Activated CD4-positive, alpha-beta T cell treated with anti-CD3 and anti-CD28 coated beads for 36 hours (primary cell): ENCODE measurements around the gene NCAPG2. TPM values are rescaled to one million over a fixed set of nuclear protein-coding genes. Genes with fewer than 3 reads are reported as not detected.
A peak's percentile ranks its signal among the peaks of the same experiment; 100 is the strongest.

Experiments used
- ATAC-seq: fragments of 200-7000 bp; cut with Tn5 transposase; one replicate; pipeline ENCODE4 v1.10.0; 2021; ENCODE audit warnings: mild to moderate bottlenecking, moderate library complexity
- CTCF ChIA-PET: fragments of 350-600 bp; sonication (Branson Sonifier 250); formaldehyde crosslinking; loops from one replicate; lab custom pipeline; 2021; ENCODE audit warnings: antibody characterized with exemption; lab: Charles Lee
- POLR2A ChIA-PET: fragments of 350-600 bp; sonication (Branson Sonifier 250); formaldehyde crosslinking; loops from one replicate; lab custom pipeline; 2021; ENCODE audit warnings: antibody characterized with exemption, inconsistent platforms; lab: Charles Lee
- DNase-seq: peaks from one replicate; pipeline ENCODE4 v3.0.0-alpha.2; 2020
- H3K27ac Mint-ChIP-seq: one replicate; pipeline ENCODE4 v1.8.0; 2021; ENCODE audit warnings: mixed read lengths
- H3K27me3 Mint-ChIP-seq: one replicate; pipeline ENCODE4 v1.8.0; 2021; ENCODE audit warnings: mixed read lengths
- H3K36me3 Mint-ChIP-seq: one replicate; pipeline ENCODE4 v1.8.0; 2021; ENCODE audit warnings: low read depth, mixed read lengths
- H3K4me1 Mint-ChIP-seq: one replicate; pipeline ENCODE4 v1.8.0; 2021; ENCODE audit warnings: mixed read lengths
- H3K4me3 Mint-ChIP-seq: one replicate; pipeline ENCODE4 v1.8.0; 2021; ENCODE audit warnings: mild to moderate bottlenecking, moderate library complexity, mixed read lengths
- H3K9me3 Mint-ChIP-seq: one replicate; pipeline ENCODE4 v1.8.0; 2021; ENCODE audit warnings: low read depth, mixed read lengths
- intact Hi-C, 2 experiments: fragments of 100-400 bp; cut with DNase I in 1 of 2; cut with micrococcal nuclease in 1 of 2; formaldehyde crosslinking; loops; one replicate each; pipeline versions ENCODE4 v1.14.2 to v1.15.1; 2022 to 2024; cut with DNase I, micrococcal nuclease
- total RNA-seq, 2 experiments: library from RNA; stranded (reverse); gene quantifications; one replicate each; pipeline ENCODE4 v1.2.3, GENCODE V29; 2021

The NCAPG2 gene
- total RNA-seq, 2 experiments from 2014 or later: 85.4 to 127 TPM

- ATAC-seq (no peak), DNase-seq (no peak)
- H3K9me3 Mint-ChIP-seq: no peaks in the 10 kb centered on the region
- intact Hi-C loops: no loop called here
- H3K36me3 Mint-ChIP-seq: peaks cover 38% of the 10 kb centered on the region
- CTCF ChIA-PET: interaction anchor here (0.6 to 1.7 kb wide), 5 partner anchors 12 to 547 kb away, joined by 3 to 7 read pairs (median 3); no protein-coding TSS in a partner anchor
- no peak overlapping the region for H3K27ac Mint-ChIP-seq
- peaks cover 11% of the 10 kb centered on the region for H3K4me1 Mint-ChIP-seq
- POLR2A ChIA-PET: no interaction called here
- no peaks in the 10 kb centered on the region for H3K27me3 Mint-ChIP-seq
- H3K4me3 Mint-ChIP-seq: no peak overlapping the region
These were observed 29.3 kb upstream of the NCAPG2 start for GRCh38 chr7:158733775-158734494.

- Mint-ChIP-seq H3K27ac (no peak overlapping the region), H3K9me3 (no peaks in the 10 kb centered on the region), H3K4me1 (peaks cover 11% of the 10 kb centered on the region), H3K4me3 (no peak overlapping the region), H3K27me3 (no peaks in the 10 kb centered on the region), H3K36me3 (peaks cover 33% of the 10 kb centered on the region)
- POLR2A ChIA-PET: no interaction called here
- ATAC-seq: no peak
- DNase-seq: no peak
- intact Hi-C loops: no loop called here
- CTCF ChIA-PET: interaction anchor here (0.6 to 1.7 kb wide), 5 partner anchors 11 to 547 kb away, joined by 3 to 7 read pairs (median 3); no protein-coding TSS in a partner anchor
These were observed 28.6 kb upstream of the NCAPG2 start for GRCh38 chr7:158733220-158733519.

- CTCF ChIA-PET: interaction anchor here (1.3 to 1.7 kb wide), 3 partner anchors 10 to 27 kb away, joined by 3 to 7 read pairs (median 3); no protein-coding TSS in a partner anchor
- Mint-ChIP-seq H3K9me3 (no peaks in the 10 kb centered on the region), H3K4me3 (no peak overlapping the region), H3K27me3 (no peaks in the 10 kb centered on the region), H3K36me3 (peaks cover 31% of the 10 kb centered on the region), H3K4me1 (peaks cover 13% of the 10 kb centered on the region), H3K27ac (no peak overlapping the region)
- DNase-seq (no peak), ATAC-seq (no peak)
- intact Hi-C loops: no loop called here
- POLR2A ChIA-PET: interaction anchor here (0.5 kb wide), 1 partner anchor 55 kb away, joined by 4 read pairs; no protein-coding TSS in a partner anchor
These were observed 28.1 kb upstream of the NCAPG2 start for GRCh38 chr7:158732494-158733219.

DNA sequence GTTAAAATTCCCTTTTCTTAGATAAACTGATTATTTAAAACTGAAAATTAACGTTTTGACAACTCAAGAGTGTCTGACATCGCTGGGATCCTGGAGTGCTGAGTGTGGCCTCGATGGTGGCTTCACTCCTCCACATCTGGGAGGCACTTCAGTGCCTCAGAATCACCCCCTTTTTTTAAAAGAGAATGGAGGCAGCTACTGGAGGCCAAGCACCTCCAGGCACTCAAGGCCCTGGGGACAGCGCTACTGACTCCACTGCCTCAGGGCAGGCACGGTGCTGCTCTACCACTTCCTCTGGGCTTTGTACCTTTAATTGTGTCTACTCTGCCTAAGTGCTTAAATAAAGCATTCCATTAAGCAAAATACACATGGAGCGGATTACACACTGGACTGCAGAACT is 27.2 kb upstream of the NCAPG2 start:
- ChIA-PET POLR2A (no interaction called here), CTCF (interaction anchor here (0.7 kb wide), 1 partner anchor 18 kb away, joined by 3 read pairs; no protein-coding TSS in a partner anchor)
- no peaks in the 10 kb centered on the region for H3K27me3 Mint-ChIP-seq
- H3K4me1 Mint-ChIP-seq: peaks cover 13% of the 10 kb centered on the region
- ATAC-seq (no peak), DNase-seq (no peak)
- intact Hi-C loops: no loop called here
- H3K36me3 Mint-ChIP-seq: peaks cover 26% of the 10 kb centered on the region
- peak overlapping the region; percentile 37 for H3K27ac Mint-ChIP-seq
- H3K9me3 Mint-ChIP-seq: no peaks in the 10 kb centered on the region
- H3K4me3 Mint-ChIP-seq: no peak overlapping the region

GRCh38 chr7:158730383-158731346 is 26.1 kb upstream of the NCAPG2 start:
- CTCF ChIA-PET: interaction anchor here (0.6 to 1.5 kb wide), 5 partner anchors 10 to 246 kb away, joined by 3 to 5 read pairs (median 3); partner anchors contain the start of gene NCAPG2
- POLR2A ChIA-PET: no interaction called here

DNA sequence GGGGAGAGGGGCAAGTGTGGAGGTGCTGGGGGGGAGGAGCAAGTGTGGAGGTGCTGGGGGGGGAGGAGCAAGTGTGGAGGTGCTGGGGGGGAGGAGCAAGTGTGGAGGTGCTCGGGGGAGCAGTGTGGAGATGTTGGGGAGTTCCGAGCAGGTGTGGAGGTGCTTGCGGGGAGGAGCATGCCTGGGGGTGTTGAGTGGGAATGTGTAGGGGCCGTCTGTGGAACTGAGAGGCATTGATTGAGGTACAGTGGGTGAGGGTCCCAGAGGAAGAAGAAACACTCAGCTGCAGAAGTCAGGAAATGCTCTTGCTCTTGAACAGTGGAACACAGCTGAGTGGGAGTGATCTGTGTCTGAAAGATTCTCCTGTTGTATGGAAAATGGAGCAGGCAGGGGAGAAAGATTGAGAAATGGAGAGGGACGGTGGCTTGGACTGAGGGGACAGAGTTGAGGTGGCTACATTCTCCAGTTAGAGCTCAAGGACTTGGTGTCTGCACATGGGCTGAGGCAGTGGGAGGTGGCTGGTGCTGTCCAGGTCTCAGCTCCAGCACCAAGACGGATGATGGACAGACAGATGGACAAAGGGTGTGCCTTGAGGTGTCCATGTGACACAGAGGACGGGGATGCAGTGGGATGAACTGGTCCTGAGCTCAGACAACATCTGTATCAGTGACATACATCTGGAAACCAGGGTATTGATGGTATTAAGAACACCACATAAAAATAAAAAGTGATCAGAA is 25.2 kb upstream of the NCAPG2 start:
- POLR2A ChIA-PET: no interaction called here

More at GRCh38 chr7:158730383-158731346, 26.1 kb upstream of the NCAPG2 start:
- H3K27me3 Mint-ChIP-seq: no peaks in the 10 kb centered on the region
- no peaks in the 10 kb centered on the region for H3K9me3 Mint-ChIP-seq
- H3K36me3 Mint-ChIP-seq: peaks cover 26% of the 10 kb centered on the region
- DNase-seq: no peak
- ATAC-seq: no peak
- intact Hi-C loops: no loop called here
- peaks cover 13% of the 10 kb centered on the region for H3K4me1 Mint-ChIP-seq
- H3K4me3 Mint-ChIP-seq: no peak overlapping the region
- H3K27ac Mint-ChIP-seq: peak overlapping the region; percentile 59

DNA sequence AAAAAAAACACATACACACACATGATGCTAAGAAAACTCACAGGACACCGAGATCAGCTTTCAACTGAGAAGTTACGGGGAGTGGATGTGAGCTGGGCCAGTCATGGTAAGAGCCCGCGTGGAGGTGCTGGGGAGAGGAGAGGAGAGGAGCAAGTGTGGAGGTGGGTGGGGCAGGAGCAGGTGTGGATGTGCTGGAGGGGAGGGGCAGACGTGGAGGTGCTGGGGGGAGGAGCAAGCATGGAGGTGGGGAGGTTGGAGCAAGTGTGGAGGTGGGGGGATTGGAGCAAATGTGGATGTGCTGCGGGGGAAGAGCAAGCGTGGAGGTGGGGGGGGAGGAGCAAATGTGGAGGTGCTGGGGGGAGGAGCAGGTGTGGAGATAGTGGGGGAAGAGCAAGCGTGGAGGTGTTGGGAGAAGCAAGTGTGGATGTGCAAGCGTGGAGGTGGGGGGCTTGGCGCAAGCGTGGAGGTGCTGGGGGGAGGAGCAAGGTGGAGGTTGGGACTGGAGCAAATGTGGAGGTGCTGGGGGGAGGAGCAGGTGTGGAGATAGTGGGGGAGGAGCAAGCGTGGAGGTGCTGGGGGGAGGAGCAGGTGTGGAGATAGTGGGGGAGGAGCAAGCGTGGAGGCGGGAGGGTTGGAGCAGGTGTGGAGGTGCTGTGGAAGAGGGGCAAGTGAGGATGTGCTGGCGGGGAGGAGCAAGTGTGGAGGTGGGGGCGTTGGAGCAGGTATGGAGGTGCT is 24.5 kb upstream of the NCAPG2 start:
- H3K36me3 Mint-ChIP-seq: peaks cover 16% of the 10 kb centered on the region
- no peaks in the 10 kb centered on the region for H3K9me3 Mint-ChIP-seq
- DNase-seq (no peak), ATAC-seq (no peak)
- H3K4me3 Mint-ChIP-seq: no peak overlapping the region
- H3K27me3 Mint-ChIP-seq: no peaks in the 10 kb centered on the region
- intact Hi-C loops: no loop called here
- ChIA-PET POLR2A (no interaction called here), CTCF (interaction anchor here (0.5 to 0.6 kb wide), 2 partner anchors 58 to 156 kb away, joined by 3 read pairs; no protein-coding TSS in a partner anchor)
- H3K4me1 Mint-ChIP-seq: peaks cover 13% of the 10 kb centered on the region
- H3K27ac Mint-ChIP-seq: no peak overlapping the region

More for the DNA sequence above, 25.2 kb upstream of the NCAPG2 start:
- Mint-ChIP-seq H3K4me3 (no peak overlapping the region), H3K36me3 (peaks cover 19% of the 10 kb centered on the region), H3K27ac (peak overlapping the region; percentile 59), H3K9me3 (no peaks in the 10 kb centered on the region), H3K27me3 (no peaks in the 10 kb centered on the region), H3K4me1 (peaks cover 13% of the 10 kb centered on the region)
- DNase-seq: no peak
- intact Hi-C loops: no loop called here
- CTCF ChIA-PET: interaction anchor here (0.5 to 1.5 kb wide), 4 partner anchors 25 to 247 kb away, joined by 3 to 5 read pairs (median 3); partner anchors contain the start of gene NCAPG2
- ATAC-seq: no peak

- intact Hi-C loops: no loop called here
- H3K27ac Mint-ChIP-seq: no peak overlapping the region
- peaks cover 13% of the 10 kb centered on the region for H3K4me1 Mint-ChIP-seq
- ATAC-seq (no peak), DNase-seq (no peak)
- CTCF ChIA-PET: no interaction called here
- POLR2A ChIA-PET: no interaction called here
- peaks cover 10% of the 10 kb centered on the region for H3K36me3 Mint-ChIP-seq
- no peaks in the 10 kb centered on the region for H3K9me3 Mint-ChIP-seq
- no peak overlapping the region for H3K4me3 Mint-ChIP-seq
- no peaks in the 10 kb centered on the region for H3K27me3 Mint-ChIP-seq
These were observed 23.1 kb upstream of the NCAPG2 start for GRCh38 chr7:158727690-158728089.

DNA sequence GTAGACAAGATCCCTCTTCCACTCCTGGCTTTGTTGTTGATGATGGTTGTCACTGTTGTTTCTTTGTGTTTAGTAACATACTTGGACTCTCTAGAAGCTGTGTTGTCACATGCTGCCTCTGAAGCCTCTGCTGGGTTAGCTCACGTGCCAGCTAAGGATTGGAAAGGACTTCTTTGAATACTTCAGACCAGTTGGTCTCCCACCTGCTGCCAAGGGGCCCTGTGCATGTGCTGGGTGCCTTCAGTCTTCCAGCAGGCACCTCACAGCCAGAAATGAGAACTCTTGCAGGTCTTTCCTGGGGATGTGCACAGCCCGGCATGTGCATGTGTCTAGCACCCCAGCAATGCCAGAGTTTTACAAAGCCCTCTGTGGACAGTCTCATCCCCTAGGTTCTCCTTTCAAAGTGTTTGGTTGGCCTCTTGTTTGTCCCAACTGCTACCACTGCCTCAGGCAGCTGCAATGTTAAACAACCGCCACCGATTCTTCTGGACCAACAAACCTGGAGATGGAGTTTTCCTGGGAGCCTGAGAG is 21.7 kb upstream of the NCAPG2 start:
- POLR2A ChIA-PET: interaction anchor here (0.6 to 0.7 kb wide), 2 partner anchors 17 to 90 kb away, joined by 3 to 5 read pairs; no protein-coding TSS in a partner anchor
- Mint-ChIP-seq H3K27me3 (no peaks in the 10 kb centered on the region), H3K27ac (no peak overlapping the region), H3K36me3 (peaks cover 10% of the 10 kb centered on the region), H3K4me3 (no peak overlapping the region), H3K9me3 (no peaks in the 10 kb centered on the region), H3K4me1 (peaks cover 13% of the 10 kb centered on the region)
- CTCF ChIA-PET: no interaction called here
- DNase-seq (no peak), ATAC-seq (no peak)
- intact Hi-C loops: no loop called here

GRCh38 chr7:158725506-158725800 is 20.8 kb upstream of the NCAPG2 start:
- Mint-ChIP-seq H3K4me3 (no peak overlapping the region), H3K4me1 (peaks cover 9% of the 10 kb centered on the region), H3K27ac (no peak overlapping the region), H3K27me3 (no peaks in the 10 kb centered on the region), H3K9me3 (no peaks in the 10 kb centered on the region), H3K36me3 (peaks cover 10% of the 10 kb centered on the region)
- no peak for DNase-seq
- ChIA-PET CTCF (no interaction called here), POLR2A (no interaction called here)
- no peak for ATAC-seq
- intact Hi-C loops: no loop called here
